ENCODE data around the gene RIOX2. TPM values are rescaled to one million over a fixed set of nuclear protein-coding genes. Genes with fewer than 3 reads are reported as not detected.

The RIOX2 gene
- total RNA-seq, 1 donor from 2014 or later: 10.4 TPM

DNA sequence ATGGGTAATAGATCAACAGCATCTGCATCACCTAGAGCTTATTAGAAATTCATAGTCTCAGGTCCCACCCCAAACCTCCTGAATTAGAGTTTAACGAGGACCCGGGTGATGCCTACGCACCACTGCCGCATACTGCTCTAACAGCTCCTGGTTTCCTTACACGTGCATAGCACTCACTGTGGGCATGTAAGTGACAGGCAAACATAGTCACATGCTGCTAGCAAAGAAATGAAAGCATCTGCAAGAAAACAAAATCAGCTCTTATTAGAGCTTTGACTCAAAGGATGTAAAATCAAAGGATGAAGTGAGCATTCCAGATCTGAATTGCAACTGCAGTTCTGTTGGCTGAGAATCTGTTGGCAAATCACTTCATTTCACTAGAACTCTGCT is 19.1 kb upstream of the RIOX2 start:
- H3K27me3 ChIP-seq: no peaks in the 10 kb centered on the region
- no peak for DNase-seq (ENCODE audit: low spot score)
- H3K27ac ChIP-seq: no peak overlapping the region
- H3K4me3 Mint-ChIP-seq: no peak overlapping the region
- H3K36me3 ChIP-seq: no peaks in the 10 kb centered on the region
- H2AFZ ChIP-seq (replicated peaks): no peak overlapping the region
- no peak overlapping the region for H3K9ac ChIP-seq
- H3K27me3 Mint-ChIP-seq (ENCODE audit: insufficient read depth, low read depth): no peaks in the 10 kb centered on the region
- H3K4me1 Mint-ChIP-seq: no peaks in the 10 kb centered on the region
- H3K4me1 ChIP-seq: peaks cover 4% of the 10 kb centered on the region
- no peak overlapping the region for H3K27ac Mint-ChIP-seq
- no peaks in the 10 kb centered on the region for H3K79me2 ChIP-seq (ENCODE audit: low read depth)
- H3K4me2 ChIP-seq: no peak overlapping the region
- no peaks in the 10 kb centered on the region for H3F3A ChIP-seq (ENCODE audit: low read depth)
- no peaks in the 10 kb centered on the region for H4K20me1 ChIP-seq (ENCODE audit: low read depth)
- TF ChIP-seq EZH2 (IDR thresholded peaks at IDR 0.05) (no peak), EZH2phosphoT487 (IDR thresholded peaks at IDR 0.05) (no peak)
- TF ChIP-seq, protein P1, sequence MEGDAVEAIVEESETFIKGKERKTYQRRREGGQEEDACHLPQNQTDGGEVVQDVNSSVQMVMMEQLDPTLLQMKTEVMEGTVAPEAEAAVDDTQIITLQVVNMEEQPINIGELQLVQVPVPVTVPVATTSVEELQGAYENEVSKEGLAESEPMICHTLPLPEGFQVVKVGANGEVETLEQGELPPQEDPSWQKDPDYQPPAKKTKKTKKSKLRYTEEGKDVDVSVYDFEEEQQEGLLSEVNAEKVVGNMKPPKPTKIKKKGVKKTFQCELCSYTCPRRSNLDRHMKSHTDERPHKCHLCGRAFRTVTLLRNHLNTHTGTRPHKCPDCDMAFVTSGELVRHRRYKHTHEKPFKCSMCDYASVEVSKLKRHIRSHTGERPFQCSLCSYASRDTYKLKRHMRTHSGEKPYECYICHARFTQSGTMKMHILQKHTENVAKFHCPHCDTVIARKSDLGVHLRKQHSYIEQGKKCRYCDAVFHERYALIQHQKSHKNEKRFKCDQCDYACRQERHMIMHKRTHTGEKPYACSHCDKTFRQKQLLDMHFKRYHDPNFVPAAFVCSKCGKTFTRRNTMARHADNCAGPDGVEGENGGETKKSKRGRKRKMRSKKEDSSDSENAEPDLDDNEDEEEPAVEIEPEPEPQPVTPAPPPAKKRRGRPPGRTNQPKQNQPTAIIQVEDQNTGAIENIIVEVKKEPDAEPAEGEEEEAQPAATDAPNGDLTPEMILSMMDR (IDR thresholded peaks at IDR 0.05): no peak
- no peaks in the 10 kb centered on the region for H3K9me3 ChIP-seq (ENCODE audit: low read depth)
- H3K36me3 Mint-ChIP-seq: no peaks in the 10 kb centered on the region
- no peaks in the 10 kb centered on the region for H3K9me3 Mint-ChIP-seq
- H3K4me3 ChIP-seq: no peak overlapping the region

GRCh38 chr3:97990624-97991292 is 18.5 kb upstream of the RIOX2 start:
- Histone ChIP-seq H3K4me1 (peaks cover 4% of the 10 kb centered on the region), H3K9me3 (ENCODE audit: low read depth) (no peaks in the 10 kb centered on the region), H3K4me2 (no peak overlapping the region), H3K9ac (no peak overlapping the region), H3K36me3 (no peaks in the 10 kb centered on the region), H3K27me3 (no peaks in the 10 kb centered on the region), H4K20me1 (ENCODE audit: low read depth) (no peaks in the 10 kb centered on the region), H2AFZ (replicated peaks) (no peak overlapping the region), H3K79me2 (ENCODE audit: low read depth) (no peaks in the 10 kb centered on the region), H3K4me3 (no peak overlapping the region), H3F3A (ENCODE audit: low read depth) (no peaks in the 10 kb centered on the region), H3K27ac (no peak overlapping the region)
- Mint-ChIP-seq H3K9me3 (no peaks in the 10 kb centered on the region), H3K4me1 (no peaks in the 10 kb centered on the region), H3K36me3 (no peaks in the 10 kb centered on the region), H3K4me3 (no peak overlapping the region), H3K27me3 (ENCODE audit: insufficient read depth, low read depth) (peaks cover 2% of the 10 kb centered on the region), H3K27ac (no peak overlapping the region)
- no peak for DNase-seq (ENCODE audit: low spot score)
- TF ChIP-seq EZH2 (IDR thresholded peaks at IDR 0.05) (no peak), EZH2phosphoT487 (IDR thresholded peaks at IDR 0.05) (no peak)
- TF ChIP-seq, protein P1 (IDR thresholded peaks at IDR 0.05): no peak

GRCh38 chr3:97988784-97989568 is 16.7 kb upstream of the RIOX2 start:
- TF ChIP-seq EZH2phosphoT487 (IDR thresholded peaks at IDR 0.05) (no peak), EZH2 (IDR thresholded peaks at IDR 0.05) (no peak)
- TF ChIP-seq, protein P1 (IDR thresholded peaks at IDR 0.05): no peak
- H3K36me3 Mint-ChIP-seq: no peaks in the 10 kb centered on the region

More at GRCh38 chr3:97988784-97989568, 16.7 kb upstream of the RIOX2 start:
- H3K27me3 ChIP-seq: no peaks in the 10 kb centered on the region
- H3K4me1 ChIP-seq: peaks cover 4% of the 10 kb centered on the region
- Mint-ChIP-seq H3K4me3 (no peak overlapping the region), H3K27ac (no peak overlapping the region), H3K27me3 (ENCODE audit: insufficient read depth, low read depth) (peaks cover 2% of the 10 kb centered on the region), H3K4me1 (no peaks in the 10 kb centered on the region), H3K9me3 (no peaks in the 10 kb centered on the region)
- H2AFZ ChIP-seq (replicated peaks): no peak overlapping the region
- H3K9ac ChIP-seq: no peak overlapping the region
- H3K27ac ChIP-seq: no peak overlapping the region
- no peak overlapping the region for H3K4me3 ChIP-seq
- no peaks in the 10 kb centered on the region for H3K36me3 ChIP-seq
- H3K9me3 ChIP-seq (ENCODE audit: low read depth): no peaks in the 10 kb centered on the region
- no peaks in the 10 kb centered on the region for H3F3A ChIP-seq (ENCODE audit: low read depth)
- H4K20me1 ChIP-seq (ENCODE audit: low read depth): no peaks in the 10 kb centered on the region
- DNase-seq (ENCODE audit: low spot score): no peak
- no peak overlapping the region for H3K4me2 ChIP-seq
- H3K79me2 ChIP-seq (ENCODE audit: low read depth): no peaks in the 10 kb centered on the region
